Esophagus muscularis mucosa (tissue), 4 donors: Measurements from ENCODE around the gene AGAP1. TPM values are rescaled to one million over a fixed set of nuclear protein-coding genes. Genes with fewer than 3 reads are reported as not detected.

Experiments
- DNase-seq: peaks from one replicate; pipeline ENCODE4 v3.0.0-alpha.2; 2017; ENCODE audit errors: extremely low spot score
- H3K27ac ChIP-seq, 4 donors: fragments of 200-600 bp; sonication (generic); replicated peaks in 1 of 4; 1 replicate in 3 of 4; 2 replicates in 1 of 4; pipeline ENCODE4 v1.5.1; 2016 to 2019; ENCODE audit warnings: mild to moderate bottlenecking in 1 of 4
- H3K27me3 ChIP-seq, 4 donors: fragments of 200-600 bp; sonication (generic); one replicate each; pipeline versions ENCODE4 v1.5.1 to v1.6.0; 2016 to 2019
- H3K36me3 ChIP-seq, 4 donors: fragments of 200-600 bp; sonication (generic); one replicate each; pipeline ENCODE4 v1.5.1; 2016 to 2019
- H3K4me1 ChIP-seq, 4 donors: fragments of 200-600 bp; sonication (generic); one replicate each; pipeline ENCODE4 v1.5.1; 2016 to 2019
- H3K4me3 ChIP-seq, 4 donors: fragments of 200-600 bp; sonication (generic); 1 replicate in 2 of 4; 2 replicates in 2 of 4; pipeline ENCODE4 v1.5.1; 2016 to 2019; ENCODE audit warnings: mild to moderate bottlenecking in 4 of 4, moderate library complexity in 1 of 4
- H3K9me3 ChIP-seq, 4 donors: fragments of 200-600 bp; sonication (generic); 1 replicate in 3 of 4; 2 replicates in 1 of 4; pipeline ENCODE4 v1.5.1; 2016 to 2019
- CTCF ChIP-seq, 3 experiments: fragments of 200-600 bp in 2 of 3; fragments of 450-650 bp in 1 of 3; sonication (generic) in 2 of 3; IDR thresholded peaks; one replicate each; pipeline ENCODE4 v1.5.1; 2017 to 2019; ENCODE audit warnings: antibody characterized with exemption in 3 of 3, mild to moderate bottlenecking in 2 of 3, moderate library complexity in 1 of 3
- EP300 ChIP-seq: sonication (generic); formaldehyde crosslinking; IDR thresholded peaks from one replicate; pipeline ENCODE4 v1.6.1; 2017; ENCODE audit warnings: antibody characterized with exemption
- POLR2A ChIP-seq: fragments of 450-650 bp; IDR thresholded peaks from one replicate; pipeline ENCODE4 v1.6.1; 2017; ENCODE audit warnings: antibody characterized with exemption, moderate library complexity, mild to moderate bottlenecking, low read depth
- POLR2AphosphoS5 ChIP-seq, 2 donors: sonication (generic); formaldehyde crosslinking; IDR thresholded peaks; one replicate each; pipeline ENCODE4 v1.6.1; 2017; ENCODE audit warnings: antibody characterized with exemption in 2 of 2
- WGBS: methylation state at CpG from one replicate; pipeline ENCODE4 v1.1.5; 2018; 5-methylcytosine and 5-hydroxymethylcytosine counted together
- intact Hi-C: fragments of 100-400 bp; cut with DNase I; formaldehyde crosslinking; loops from one replicate; pipeline ENCODE4 v1.15.1; 2023
- total RNA-seq, 4 donors: library from RNA; depleted of rRNA; stranded (reverse); fragments of >200 nt; gene quantifications; one replicate each; pipeline versions ENCODE4 v1.1.0 to v1.2.1, GENCODE V29; 2016

AGAP1 gene
- total RNA-seq, 4 donors from 2014 or later = 37.9 to 62.4 (median 47.2) TPM

- H3K4me1 ChIP-seq = peaks cover 0 to 7% (median 3%) of the 10 kb centered on the region in 4 donors
- no peaks in the 10 kb centered on the region for H3K9me3 ChIP-seq
- no peak overlapping the region for H3K27ac ChIP-seq
- H3K36me3 ChIP-seq = peaks cover 3 to 52% (median 42%) of the 10 kb centered on the region in 4 donors
- 89% methylated on average over 29 of the region's 29 CpGs for WGBS
- TF ChIP-seq POLR2A = no peak
- intact Hi-C loops = no loop called here
- no peak for DNase-seq
- no peak overlapping the region for H3K4me3 ChIP-seq
- no peaks in the 10 kb centered on the region for H3K27me3 ChIP-seq
Measured at GRCh38 chr2:235806986-235807750, 313.3 kb downstream of the AGAP1 start.

- H3K27ac ChIP-seq = no peak overlapping the region
- intact Hi-C loops = no loop called here
- H3K27me3 ChIP-seq = no peaks in the 10 kb centered on the region
- H3K4me3 ChIP-seq = no peak overlapping the region
- no peak for DNase-seq
- TF ChIP-seq EP300 = no peak
- WGBS = 95% methylated on average over 10 of the region's 10 CpGs
- H3K9me3 ChIP-seq = no peaks in the 10 kb centered on the region
- peaks cover 11 to 64% (median 52%) of the 10 kb centered on the region in 4 donors for H3K36me3 ChIP-seq
- peaks cover 0 to 7% (median 3%) of the 10 kb centered on the region in 4 donors for H3K4me1 ChIP-seq
Measured at GRCh38 chr2:235808366-235808765, 314.5 kb downstream of the AGAP1 start.

DNA sequence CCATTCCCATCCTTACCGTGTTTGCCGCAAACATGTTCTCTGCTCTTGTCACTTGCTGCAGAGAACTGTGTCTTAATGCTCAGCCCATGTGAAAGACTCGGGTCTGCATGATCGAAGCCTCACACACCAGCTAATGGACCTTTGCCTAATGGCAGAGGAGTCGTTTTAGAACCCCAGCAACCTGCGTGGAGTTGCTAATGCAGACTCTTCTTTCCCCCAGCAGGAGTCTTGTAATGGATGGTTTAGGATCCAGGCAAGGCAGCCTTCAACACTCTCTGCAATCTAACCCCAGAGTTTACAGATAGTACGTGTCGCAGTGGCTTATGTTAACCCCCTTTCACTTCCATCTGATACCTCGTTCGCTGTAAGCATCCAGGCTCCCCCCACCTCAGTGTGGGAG lies 316.4 kb downstream of the AGAP1 start:
- no peak overlapping the region for H3K27ac ChIP-seq
- H3K27me3 ChIP-seq = no peaks in the 10 kb centered on the region
- intact Hi-C loops = no loop called here
- WGBS = 70% methylated on average over 9 of the region's 10 CpGs
- DNase-seq = no peak
- TF ChIP-seq CTCF (IDR thresholded peaks at IDR 0.05) (no peak), POLR2A (no peak), EP300 (no peak), POLR2AphosphoS5 (IDR thresholded peaks at IDR 0.05) (no peak)
- H3K4me3 ChIP-seq = no peak overlapping the region
- peaks cover 11 to 74% (median 55%) of the 10 kb centered on the region in 4 donors for H3K36me3 ChIP-seq
- H3K4me1 ChIP-seq = peaks cover 0 to 13% (median 11%) of the 10 kb centered on the region in 4 donors
- no peaks in the 10 kb centered on the region for H3K9me3 ChIP-seq

DNA sequence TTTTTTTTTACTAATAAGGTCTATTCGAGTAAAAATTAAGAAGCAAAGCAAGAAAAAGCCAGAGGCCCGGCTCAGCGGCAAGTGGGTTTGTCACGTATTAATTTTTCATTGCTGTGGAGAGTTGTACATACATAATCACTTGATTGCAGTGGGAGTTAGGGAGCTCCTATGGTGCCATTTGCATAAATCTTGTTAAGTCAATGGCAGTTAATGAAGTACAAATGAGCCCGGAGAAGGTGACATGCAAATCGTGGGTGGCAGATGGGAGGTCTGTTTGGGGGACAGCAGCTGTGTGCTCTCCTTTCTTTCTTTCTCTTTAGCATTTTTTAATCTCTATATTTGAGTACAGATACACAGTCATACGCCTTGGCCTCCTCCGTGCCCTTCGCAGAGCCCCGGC lies 317.0 kb downstream of the AGAP1 start:
- TF ChIP-seq POLR2AphosphoS5 (IDR thresholded peaks at IDR 0.05) (no peak), CTCF (IDR thresholded peaks at IDR 0.05) (no peak), EP300 (no peak), POLR2A (no peak)
- no peak overlapping the region for H3K27ac ChIP-seq
- no peaks in the 10 kb centered on the region for H3K9me3 ChIP-seq
- DNase-seq = no peak
- peaks cover 11 to 78% (median 55%) of the 10 kb centered on the region in 4 donors for H3K36me3 ChIP-seq
- no peaks in the 10 kb centered on the region for H3K27me3 ChIP-seq
- no peak overlapping the region for H3K4me3 ChIP-seq
- H3K4me1 ChIP-seq = peaks cover 0 to 13% (median 11%) of the 10 kb centered on the region in 4 donors
- WGBS = 90% methylated on average over 10 of the region's 10 CpGs
- intact Hi-C loops = no loop called here

GRCh38 chr2:235811446-235812184 lies 317.8 kb downstream of the AGAP1 start:
- Histone ChIP-seq H3K27ac (no peak overlapping the region), H3K27me3 (no peaks in the 10 kb centered on the region), H3K4me3 (no peak overlapping the region), H3K36me3 (peaks cover 11 to 78% (median 55%) of the 10 kb centered on the region in 4 donors), H3K4me1 (peaks cover 0 to 18% (median 15%) of the 10 kb centered on the region in 4 donors), H3K9me3 (no peaks in the 10 kb centered on the region)
- WGBS = 92% methylated on average over 18 of the region's 20 CpGs
- DNase-seq = no peak
- no peak for TF ChIP-seq POLR2AphosphoS5 (IDR thresholded peaks at IDR 0.05)
- TF ChIP-seq POLR2A = no peak
- no peak for TF ChIP-seq EP300
- no peak for TF ChIP-seq CTCF (IDR thresholded peaks at IDR 0.05)
- intact Hi-C loops = no loop called here
